Muscle layer of colon (tissue), 2 donors: ENCODE data around the gene UCK2.

Experiments used
- H3K27ac ChIP-seq: one replicate; pipeline ENCODE4 v1.7.0; 2013; ENCODE audit warnings: low read depth, mild to moderate bottlenecking, low read length, moderate library complexity
- H3K27me3 ChIP-seq, 2 donors: one replicate each; pipeline ENCODE4 v1.7.0; 2013; ENCODE audit warnings: low read length in 2 of 2, mild to moderate bottlenecking in 2 of 2; ENCODE audit not compliant: insufficient read depth in 2 of 2, control insufficient read depth in 1 of 2
- H3K36me3 ChIP-seq: one replicate; pipeline ENCODE4 v1.7.0; 2013; ENCODE audit warnings: mild to moderate bottlenecking, low read length; ENCODE audit not compliant: insufficient read depth
- H3K4me1 ChIP-seq: one replicate; pipeline ENCODE4 v1.7.0; 2013; ENCODE audit warnings: mild to moderate bottlenecking, low read length; ENCODE audit not compliant: insufficient read depth
- H3K4me3 ChIP-seq, 2 donors: one replicate each; pipeline ENCODE4 v1.7.0; 2013; ENCODE audit warnings: low read length in 2 of 2, low read depth in 1 of 2, mild to moderate bottlenecking in 1 of 2, moderate library complexity in 1 of 2
- H3K9ac ChIP-seq: one replicate; pipeline ENCODE4 v1.7.0; 2013; ENCODE audit warnings: low read length
- H3K9me3 ChIP-seq: one replicate; pipeline ENCODE4 v1.7.0; 2013; ENCODE audit warnings: mild to moderate bottlenecking, low read length
- donor health status: abdominal sarcoma.
- donor health status: Adenocarcinoma of cecum.

Gene UCK2

GRCh38 chr1:165897326-165898303 is 70.2 kb downstream of the UCK2 start:
- H3K4me1 ChIP-seq: peaks cover 6% of the 10 kb centered on the region
- no peak overlapping the region for H3K9ac ChIP-seq
- H3K27ac ChIP-seq: no peak overlapping the region
- H3K27me3 ChIP-seq: no peaks in the 10 kb centered on the region
- peaks cover 12% of the 10 kb centered on the region for H3K36me3 ChIP-seq
- no peak overlapping the region for H3K4me3 ChIP-seq
- H3K9me3 ChIP-seq: no peaks in the 10 kb centered on the region

- Histone ChIP-seq H3K27ac (no peak overlapping the region), H3K9ac (no peak overlapping the region), H3K9me3 (no peaks in the 10 kb centered on the region), H3K4me1 (peaks cover 6% of the 10 kb centered on the region), H3K27me3 (no peaks in the 10 kb centered on the region), H3K4me3 (no peak overlapping the region), H3K36me3 (peaks cover 12% of the 10 kb centered on the region)
Observed at GRCh38 chr1:165898837-165899236, 71.4 kb downstream of the UCK2 start.

GRCh38 chr1:165899461-165899941 is 72.1 kb downstream of the UCK2 start:
- H3K4me3 ChIP-seq: no peak overlapping the region
- H3K27me3 ChIP-seq: no peaks in the 10 kb centered on the region
- H3K27ac ChIP-seq: no peak overlapping the region
- H3K4me1 ChIP-seq: peaks cover 6% of the 10 kb centered on the region
- peaks cover 12% of the 10 kb centered on the region for H3K36me3 ChIP-seq
- H3K9me3 ChIP-seq: no peaks in the 10 kb centered on the region
- H3K9ac ChIP-seq: no peak overlapping the region

- H3K9ac ChIP-seq: no peak overlapping the region
- H3K4me1 ChIP-seq: peaks cover 6% of the 10 kb centered on the region
- peaks cover 11% of the 10 kb centered on the region for H3K36me3 ChIP-seq
- H3K4me3 ChIP-seq: no peak overlapping the region
- no peaks in the 10 kb centered on the region for H3K27me3 ChIP-seq
- no peak overlapping the region for H3K27ac ChIP-seq
- H3K9me3 ChIP-seq: no peaks in the 10 kb centered on the region
Observed at GRCh38 chr1:165900576-165901380, 73.4 kb downstream of the UCK2 start.

GRCh38 chr1:165902565-165902964 is 75.2 kb downstream of the UCK2 start:
- peaks cover 6% of the 10 kb centered on the region for H3K4me1 ChIP-seq
- H3K4me3 ChIP-seq: no peak overlapping the region
- peaks cover 5% of the 10 kb centered on the region for H3K36me3 ChIP-seq
- H3K27me3 ChIP-seq: no peaks in the 10 kb centered on the region
- H3K9me3 ChIP-seq: no peaks in the 10 kb centered on the region
- no peak overlapping the region for H3K27ac ChIP-seq
- no peak overlapping the region for H3K9ac ChIP-seq

GRCh38 chr1:165903672-165904071 is 76.3 kb downstream of the UCK2 start:
- Histone ChIP-seq H3K27me3 (no peaks in the 10 kb centered on the region), H3K9me3 (no peaks in the 10 kb centered on the region), H3K4me3 (no peak overlapping the region), H3K9ac (no peak overlapping the region), H3K36me3 (peaks cover 7% of the 10 kb centered on the region), H3K27ac (no peak overlapping the region), H3K4me1 (peaks cover 6% of the 10 kb centered on the region)

- no peak overlapping the region for H3K27ac ChIP-seq
- H3K4me3 ChIP-seq: no peak overlapping the region
- peaks cover 8% of the 10 kb centered on the region for H3K36me3 ChIP-seq
Observed at GRCh38 chr1:165904948-165905347, 77.5 kb downstream of the UCK2 start.

GRCh38 chr1:165905853-165906252 is 78.4 kb downstream of the UCK2 start:
- Histone ChIP-seq H3K36me3 (peaks cover 8% of the 10 kb centered on the region), H3K27me3 (no peaks in the 10 kb centered on the region), H3K27ac (no peak overlapping the region), H3K9me3 (no peaks in the 10 kb centered on the region), H3K4me1 (no peaks in the 10 kb centered on the region), H3K9ac (no peak overlapping the region), H3K4me3 (no peak overlapping the region)

More at GRCh38 chr1:165904948-165905347, 77.5 kb downstream of the UCK2 start:
- Histone ChIP-seq H3K9me3 (no peaks in the 10 kb centered on the region), H3K27me3 (no peaks in the 10 kb centered on the region), H3K4me1 (no peaks in the 10 kb centered on the region), H3K9ac (no peak overlapping the region)

- no peaks in the 10 kb centered on the region for H3K27me3 ChIP-seq
- peaks cover 8% of the 10 kb centered on the region for H3K36me3 ChIP-seq
- no peaks in the 10 kb centered on the region for H3K4me1 ChIP-seq
- H3K27ac ChIP-seq: no peak overlapping the region
- H3K4me3 ChIP-seq: no peak overlapping the region
- no peaks in the 10 kb centered on the region for H3K9me3 ChIP-seq
- no peak overlapping the region for H3K9ac ChIP-seq
Observed at GRCh38 chr1:165907256-165907857, 79.9 kb downstream of the UCK2 start.

- Histone ChIP-seq H3K9me3 (no peaks in the 10 kb centered on the region), H3K4me3 (no peak overlapping the region), H3K4me1 (no peaks in the 10 kb centered on the region), H3K9ac (no peak overlapping the region), H3K27me3 (no peaks in the 10 kb centered on the region), H3K36me3 (peaks cover 8% of the 10 kb centered on the region), H3K27ac (no peak overlapping the region)
Observed at GRCh38 chr1:165910764-165911421, 83.5 kb downstream of the UCK2 start.
